ENCODE results near the gene PNLIPRP3.

DNA sequence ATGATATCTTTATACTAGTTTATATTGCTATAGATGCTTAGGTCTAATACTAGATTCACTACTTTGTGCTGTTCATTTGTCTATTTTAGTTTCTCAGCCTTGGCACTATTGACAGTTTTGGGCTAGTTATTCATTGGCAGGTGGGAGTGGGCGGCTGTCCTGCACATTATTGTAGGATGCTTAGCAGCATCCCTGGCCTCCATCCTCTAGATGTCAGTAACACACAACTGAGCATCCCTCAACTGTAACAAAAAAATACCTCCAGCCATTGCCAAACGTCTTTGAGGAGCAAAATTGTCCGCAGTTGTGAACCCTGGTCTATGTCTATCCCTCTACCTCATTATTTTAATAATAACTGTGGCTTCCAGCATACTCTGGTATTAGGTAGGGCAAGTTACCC, 83.7 kb downstream of the PNLIPRP3 start:
- TF ChIP-seq, protein P1, sequence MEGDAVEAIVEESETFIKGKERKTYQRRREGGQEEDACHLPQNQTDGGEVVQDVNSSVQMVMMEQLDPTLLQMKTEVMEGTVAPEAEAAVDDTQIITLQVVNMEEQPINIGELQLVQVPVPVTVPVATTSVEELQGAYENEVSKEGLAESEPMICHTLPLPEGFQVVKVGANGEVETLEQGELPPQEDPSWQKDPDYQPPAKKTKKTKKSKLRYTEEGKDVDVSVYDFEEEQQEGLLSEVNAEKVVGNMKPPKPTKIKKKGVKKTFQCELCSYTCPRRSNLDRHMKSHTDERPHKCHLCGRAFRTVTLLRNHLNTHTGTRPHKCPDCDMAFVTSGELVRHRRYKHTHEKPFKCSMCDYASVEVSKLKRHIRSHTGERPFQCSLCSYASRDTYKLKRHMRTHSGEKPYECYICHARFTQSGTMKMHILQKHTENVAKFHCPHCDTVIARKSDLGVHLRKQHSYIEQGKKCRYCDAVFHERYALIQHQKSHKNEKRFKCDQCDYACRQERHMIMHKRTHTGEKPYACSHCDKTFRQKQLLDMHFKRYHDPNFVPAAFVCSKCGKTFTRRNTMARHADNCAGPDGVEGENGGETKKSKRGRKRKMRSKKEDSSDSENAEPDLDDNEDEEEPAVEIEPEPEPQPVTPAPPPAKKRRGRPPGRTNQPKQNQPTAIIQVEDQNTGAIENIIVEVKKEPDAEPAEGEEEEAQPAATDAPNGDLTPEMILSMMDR (IDR thresholded peaks at IDR 0.05): no peak
- TF ChIP-seq POLR2A (IDR thresholded peaks at IDR 0.05): no peak
